ENCODE data around the gene NCOA7.

The NCOA7 gene

GRCh38 chr6:125956506-125957390 is 166.0 kb downstream of the NCOA7 start, which contains the start of gene HINT3:
TSS of gene HINT3 (plus strand) at chr6:125956770. CDS start at chr6:125956978, 208 bp downstream.
- peak within 1 kb of the TSS; percentile 40 for H3K4me2 ChIP-seq (ENCODE audit: low read length)
- H2BK5ac ChIP-seq (ENCODE audit: low read length) = no peak within 1 kb of the TSS
- no peak within 1 kb of the TSS for H2BK120ac ChIP-seq (ENCODE audit: low read depth, low read length)
- H2BK15ac ChIP-seq (replicated peaks; ENCODE audit: low read depth) = no peak within 1 kb of the TSS
- H4K5ac ChIP-seq (ENCODE audit: low read length) = peak within 1 kb of the TSS; percentile 75
- no peak within 1 kb of the TSS for H3K18ac ChIP-seq (ENCODE audit: low read length)
- DNase-seq = peak; percentile 99
- H3K27ac ChIP-seq (ENCODE audit: low read depth, low read length) = peak within 1 kb of the TSS; percentile 89
- no peaks in the 10 kb centered on the region for H3K79me2 ChIP-seq (ENCODE audit: control insufficient read depth, insufficient read depth, low read length)
- H3K9ac ChIP-seq (ENCODE audit: low read length) = peak within 1 kb of the TSS; percentile 84
- H3K79me1 ChIP-seq (ENCODE audit: low read length) = no peaks in the 10 kb centered on the region
- WGBS (ENCODE audit: extremely low coverage, insufficient coverage, low lambda C conversion rate) = no CpG with 5 or more reads among the region's 82 CpGs
- no peak within 1 kb of the TSS for H3K4ac ChIP-seq (ENCODE audit: low read depth, low read length)
- H2AK5ac ChIP-seq (ENCODE audit: low read length) = peak within 1 kb of the TSS; percentile 22
- H3K4me1 ChIP-seq (ENCODE audit: control insufficient read depth, low read depth, low read length) = peaks cover 2% of the 10 kb centered on the region
- H3K23ac ChIP-seq (ENCODE audit: low read length) = no peak within 1 kb of the TSS
- H3K4me3 ChIP-seq (ENCODE audit: low read length) = peak within 1 kb of the TSS; percentile 67
- no peaks in the 10 kb centered on the region for H3K27me3 ChIP-seq (ENCODE audit: insufficient read depth, low read length, poor library complexity)
- H4K8ac ChIP-seq (ENCODE audit: low read depth, low read length) = no peak within 1 kb of the TSS
- no peaks in the 10 kb centered on the region for H3K36me3 ChIP-seq (ENCODE audit: control insufficient read depth, insufficient read depth, low read length)
- H3K56ac ChIP-seq (ENCODE audit: low read length) = peak within 1 kb of the TSS; percentile 97

GRCh38 chr6:125957391-125957693 is 166.6 kb downstream of the NCOA7 start:
- Histone ChIP-seq H3K27ac (ENCODE audit: low read depth, low read length) (peak overlapping the region; percentile 89), H4K8ac (ENCODE audit: low read depth, low read length) (no peak overlapping the region), H3K4me3 (ENCODE audit: low read length) (peak overlapping the region; percentile 67)

GRCh38 chr6:125957845-125958244 is 167.1 kb downstream of the NCOA7 start:
- Histone ChIP-seq H3K4me2 (ENCODE audit: low read length) (no peak overlapping the region), H3K27ac (ENCODE audit: low read depth, low read length) (no peak overlapping the region), H4K5ac (ENCODE audit: low read length) (no peak overlapping the region), H2AK5ac (ENCODE audit: low read length) (no peak overlapping the region), H2BK15ac (replicated peaks; ENCODE audit: low read depth) (no peak overlapping the region), H3K4ac (ENCODE audit: low read depth, low read length) (no peak overlapping the region), H3K79me1 (ENCODE audit: low read length) (no peaks in the 10 kb centered on the region), H3K79me2 (ENCODE audit: control insufficient read depth, insufficient read depth, low read length) (no peaks in the 10 kb centered on the region), H3K56ac (ENCODE audit: low read length) (no peak overlapping the region), H3K23ac (ENCODE audit: low read length) (no peak overlapping the region), H3K36me3 (ENCODE audit: control insufficient read depth, insufficient read depth, low read length) (no peaks in the 10 kb centered on the region), H2BK120ac (ENCODE audit: low read depth, low read length) (no peak overlapping the region), H2BK5ac (ENCODE audit: low read length) (no peak overlapping the region), H3K9ac (ENCODE audit: low read length) (no peak overlapping the region), H4K8ac (ENCODE audit: low read depth, low read length) (no peak overlapping the region), H3K27me3 (ENCODE audit: insufficient read depth, low read length, poor library complexity) (no peaks in the 10 kb centered on the region), H3K18ac (ENCODE audit: low read length) (no peak overlapping the region), H3K4me3 (ENCODE audit: low read length) (no peak overlapping the region), H3K4me1 (ENCODE audit: control insufficient read depth, low read depth, low read length) (peaks cover 3% of the 10 kb centered on the region)
- WGBS (ENCODE audit: extremely low coverage, insufficient coverage, low lambda C conversion rate) = no CpG with 5 or more reads among the region's 4 CpGs
- no peak for DNase-seq

More at GRCh38 chr6:125957391-125957693, 166.6 kb downstream of the NCOA7 start:
- DNase-seq = no peak
- Histone ChIP-seq H3K18ac (ENCODE audit: low read length) (no peak overlapping the region), H3K27me3 (ENCODE audit: insufficient read depth, low read length, poor library complexity) (no peaks in the 10 kb centered on the region), H3K56ac (ENCODE audit: low read length) (peak overlapping the region; percentile 97), H2BK5ac (ENCODE audit: low read length) (no peak overlapping the region), H3K4me2 (ENCODE audit: low read length) (peak overlapping the region; percentile 40), H3K9ac (ENCODE audit: low read length) (peak overlapping the region; percentile 84), H3K4me1 (ENCODE audit: control insufficient read depth, low read depth, low read length) (peaks cover 2% of the 10 kb centered on the region), H2BK15ac (replicated peaks; ENCODE audit: low read depth) (no peak overlapping the region), H3K79me2 (ENCODE audit: control insufficient read depth, insufficient read depth, low read length) (no peaks in the 10 kb centered on the region), H3K79me1 (ENCODE audit: low read length) (no peaks in the 10 kb centered on the region), H3K23ac (ENCODE audit: low read length) (no peak overlapping the region), H2BK120ac (ENCODE audit: low read depth, low read length) (no peak overlapping the region), H2AK5ac (ENCODE audit: low read length) (no peak overlapping the region), H3K36me3 (ENCODE audit: control insufficient read depth, insufficient read depth, low read length) (no peaks in the 10 kb centered on the region), H4K5ac (ENCODE audit: low read length) (no peak overlapping the region), H3K4ac (ENCODE audit: low read depth, low read length) (no peak overlapping the region)
- no CpG with 5 or more reads among the region's 3 CpGs for WGBS (ENCODE audit: extremely low coverage, insufficient coverage, low lambda C conversion rate)

GRCh38 chr6:125959041-125959440 is 168.3 kb downstream of the NCOA7 start:
- Histone ChIP-seq H3K56ac (ENCODE audit: low read length) (peak overlapping the region; percentile 28), H2BK15ac (replicated peaks; ENCODE audit: low read depth) (no peak overlapping the region), H4K8ac (ENCODE audit: low read depth, low read length) (no peak overlapping the region), H3K4me1 (ENCODE audit: control insufficient read depth, low read depth, low read length) (peaks cover 4% of the 10 kb centered on the region), H3K27ac (ENCODE audit: low read depth, low read length) (no peak overlapping the region), H2BK5ac (ENCODE audit: low read length) (no peak overlapping the region), H3K4me2 (ENCODE audit: low read length) (no peak overlapping the region), H2AK5ac (ENCODE audit: low read length) (no peak overlapping the region), H3K23ac (ENCODE audit: low read length) (no peak overlapping the region), H3K4ac (ENCODE audit: low read depth, low read length) (no peak overlapping the region), H3K4me3 (ENCODE audit: low read length) (no peak overlapping the region), H3K79me1 (ENCODE audit: low read length) (no peaks in the 10 kb centered on the region), H3K9ac (ENCODE audit: low read length) (no peak overlapping the region), H2BK120ac (ENCODE audit: low read depth, low read length) (no peak overlapping the region), H3K18ac (ENCODE audit: low read length) (no peak overlapping the region), H3K27me3 (ENCODE audit: insufficient read depth, low read length, poor library complexity) (no peaks in the 10 kb centered on the region), H3K79me2 (ENCODE audit: control insufficient read depth, insufficient read depth, low read length) (no peaks in the 10 kb centered on the region), H4K5ac (ENCODE audit: low read length) (no peak overlapping the region), H3K36me3 (ENCODE audit: control insufficient read depth, insufficient read depth, low read length) (no peaks in the 10 kb centered on the region)
- WGBS (ENCODE audit: extremely low coverage, insufficient coverage, low lambda C conversion rate) = no CpG with 5 or more reads among the region's 4 CpGs
- DNase-seq = no peak

GRCh38 chr6:125961117-125961516 is 170.4 kb downstream of the NCOA7 start:
- H2BK15ac ChIP-seq (replicated peaks; ENCODE audit: low read depth) = no peak overlapping the region
- H3K23ac ChIP-seq (ENCODE audit: low read length) = no peak overlapping the region
- no peak overlapping the region for H3K27ac ChIP-seq (ENCODE audit: low read depth, low read length)
- no peak overlapping the region for H3K56ac ChIP-seq (ENCODE audit: low read length)
- no peak overlapping the region for H3K4me3 ChIP-seq (ENCODE audit: low read length)
- no peak for DNase-seq
- WGBS (ENCODE audit: extremely low coverage, insufficient coverage, low lambda C conversion rate) = no CpG with 5 or more reads among the region's 3 CpGs
- H2BK5ac ChIP-seq (ENCODE audit: low read length) = no peak overlapping the region
- H3K79me2 ChIP-seq (ENCODE audit: control insufficient read depth, insufficient read depth, low read length) = no peaks in the 10 kb centered on the region
- H3K4me2 ChIP-seq (ENCODE audit: low read length) = no peak overlapping the region
- H3K79me1 ChIP-seq (ENCODE audit: low read length) = no peaks in the 10 kb centered on the region
- peaks cover 2% of the 10 kb centered on the region for H3K4me1 ChIP-seq (ENCODE audit: control insufficient read depth, low read depth, low read length)
- H3K18ac ChIP-seq (ENCODE audit: low read length) = no peak overlapping the region
- H2BK120ac ChIP-seq (ENCODE audit: low read depth, low read length) = no peak overlapping the region
- H4K5ac ChIP-seq (ENCODE audit: low read length) = no peak overlapping the region
- H3K4ac ChIP-seq (ENCODE audit: low read depth, low read length) = no peak overlapping the region
- no peak overlapping the region for H3K9ac ChIP-seq (ENCODE audit: low read length)
- no peak overlapping the region for H4K8ac ChIP-seq (ENCODE audit: low read depth, low read length)
- no peaks in the 10 kb centered on the region for H3K27me3 ChIP-seq (ENCODE audit: insufficient read depth, low read length, poor library complexity)
- no peaks in the 10 kb centered on the region for H3K36me3 ChIP-seq (ENCODE audit: control insufficient read depth, insufficient read depth, low read length)
- no peak overlapping the region for H2AK5ac ChIP-seq (ENCODE audit: low read length)
